ENCODE results near the gene ARHGAP42. TPM values are rescaled to one million over a fixed set of nuclear protein-coding genes. Genes with fewer than 3 reads are reported as not detected.

The ARHGAP42 gene
- total and polyA plus RNA-seq, 2 of the 4 experiments (the other 2 are of a cell fraction): 2.9 to 7.3 TPM

- Histone ChIP-seq H3K14ac (replicated peaks; ENCODE audit: low read depth, low read length) (no peak overlapping the region), H3K36me3 (ENCODE audit: control insufficient read depth, insufficient read depth, low read length) (no peaks in the 10 kb centered on the region), H4K91ac (ENCODE audit: insufficient read depth, low read depth, low read length) (no peak overlapping the region), H4K8ac (ENCODE audit: low read depth in 2 of 2, low read length in 2 of 2) (no peak overlapping the region), H3K18ac (ENCODE audit: low read depth, low read length) (no peak overlapping the region), H3K27me3 (ENCODE audit: control insufficient read depth, insufficient read depth, low read length) (no peaks in the 10 kb centered on the region), H4K20me1 (ENCODE audit: insufficient read depth, low read length) (no peaks in the 10 kb centered on the region), H3K9me3 (ENCODE audit: control insufficient read depth, insufficient read depth, low read length) (no peaks in the 10 kb centered on the region), H3K9ac (ENCODE audit: low read depth, low read length) (no peak overlapping the region), H4K5ac (ENCODE audit: low read depth, low read length) (no peak overlapping the region), H3K4ac (ENCODE audit: low read depth, low read length) (no peak overlapping the region), H3K4me1 (ENCODE audit: control insufficient read depth, insufficient read depth, low read length) (peaks cover 6% of the 10 kb centered on the region), H3K23ac (ENCODE audit: low read depth, low read length) (no peak overlapping the region), H2BK120ac (ENCODE audit: low read depth, low read length) (no peak overlapping the region), H3K4me2 (ENCODE audit: low read depth, low read length) (no peak overlapping the region), H2AK9ac (replicated peaks; ENCODE audit: low read depth, low read length, poor library complexity) (no peak overlapping the region), H3K9me1 (ENCODE audit: insufficient read depth, low read length) (peaks cover 4% of the 10 kb centered on the region; the same call in 1 of the 2 replicates), H2BK15ac (ENCODE audit: low read depth, low read length) (no peak overlapping the region), H2BK5ac (ENCODE audit: low read depth, low read length, poor library complexity, severe bottlenecking) (no peak overlapping the region), H3K56ac (ENCODE audit: extremely low read depth, insufficient read depth, low read length) (no peak overlapping the region), H3K27ac (ENCODE audit: insufficient read depth, low read length) (no peak overlapping the region), H3K79me1 (ENCODE audit: low read depth in 1 of 2, low read length in 2 of 2) (peaks cover 0 to 8% of the 10 kb centered on the region in 2 experiments; a peak in 2 of 4 replicates), H2AFZ (replicated peaks; ENCODE audit: low read length, poor library complexity) (no peak overlapping the region), H2BK20ac (ENCODE audit: low read depth, low read length) (no peak overlapping the region), H3K4me3 (ENCODE audit: insufficient read depth, low read depth, low read length) (no peak overlapping the region), H2AK5ac (ENCODE audit: low read depth, low read length) (no peak overlapping the region)
- dilution Hi-C loops (cut with HindIII; ENCODE audit: low sequenced_read_pairs, unreplicated experiment) (no loop called here), intact Hi-C loops (cut with micrococcal nuclease) (no loop called here), in situ Hi-C loops (cut with MboI; ENCODE audit: low sequenced_read_pairs) (no loop called here)
- ATAC-seq (ENCODE audit: low read depth) (no peak), DNase-seq (no peak)
- POLR2A ChIA-PET (ENCODE audit: unreplicated experiment): no interaction called here
- TF ChIP-seq RFX5 (IDR thresholded peaks at IDR 0.05; ENCODE audit: low read depth, low read length) (no peak), FOS (IDR thresholded peaks at IDR 0.05; ENCODE audit: low read depth, low read length) (no peak), POLR2A (IDR thresholded peaks at IDR 0.05; ENCODE audit: low read depth, low read length) (no peak), MAZ (IDR thresholded peaks at IDR 0.05; ENCODE audit: borderline replicate concordance, low read depth, low read length) (no peak), SMC3 (IDR thresholded peaks at IDR 0.05; ENCODE audit: low read depth, low read length) (no peak)
- CTCF ChIA-PET: no interaction called here
- no TSS peak for BruUV-seq (replicated peaks)
- WGBS, 2 experiments (ENCODE audit: extremely low coverage in 2 of 2, insufficient read length in 1 of 2): no CpG with 5 or more reads among the region's 1 CpG
These were observed 182.2 kb downstream of the ARHGAP42 start for GRCh38 chr11:100869328-100869727.

All from IMR-90 (cell line).